ENCODE data around the gene CREB5.
"Not testable (repeated sequence)": the region's sequence is repeated elsewhere in the genome, so short reads cannot be mapped to it uniquely, and the experiment has no call there.

Gene CREB5

GRCh38 chr7:28389504-28390395 is 22.6 kb upstream of the CREB5 start:
- no peak overlapping the region for H3K4me3 Mint-ChIP-seq
- H3K9me3 Mint-ChIP-seq: no peaks in the 10 kb centered on the region
- no peak for DNase-seq (ENCODE audit: low spot score in 2 of 2)
- H3K36me3 Mint-ChIP-seq (ENCODE audit: insufficient read depth): no peaks in the 10 kb centered on the region
- peaks cover 82% of the 10 kb centered on the region for H3K27me3 Mint-ChIP-seq
- no peak for ATAC-seq (replicated peaks; ENCODE audit: extremely low read depth, poor library complexity, severe bottlenecking)
- H3K4me1 Mint-ChIP-seq: peaks cover 5% of the 10 kb centered on the region
- no peak overlapping the region for H3K27ac Mint-ChIP-seq (ENCODE audit: low read depth)

- H3K27me3 Mint-ChIP-seq: peaks cover 88% of the 10 kb centered on the region
- H3K27ac Mint-ChIP-seq (ENCODE audit: low read depth): no peak overlapping the region
- peaks cover 5% of the 10 kb centered on the region for H3K4me1 Mint-ChIP-seq
- ATAC-seq (replicated peaks; ENCODE audit: extremely low read depth, poor library complexity, severe bottlenecking) (no peak), DNase-seq (ENCODE audit: low spot score in 2 of 2) (no peak)
- H3K4me3 Mint-ChIP-seq: no peak overlapping the region
- H3K36me3 Mint-ChIP-seq (ENCODE audit: insufficient read depth): no peaks in the 10 kb centered on the region
- no peaks in the 10 kb centered on the region for H3K9me3 Mint-ChIP-seq
Observed at GRCh38 chr7:28390426-28390825, 21.9 kb upstream of the CREB5 start.

- H3K4me1 Mint-ChIP-seq: peaks cover 5% of the 10 kb centered on the region
- ATAC-seq (replicated peaks; ENCODE audit: extremely low read depth, poor library complexity, severe bottlenecking) (no peak), DNase-seq (ENCODE audit: low spot score in 2 of 2) (no peak)
- H3K9me3 Mint-ChIP-seq: no peaks in the 10 kb centered on the region
- no peak overlapping the region for H3K4me3 Mint-ChIP-seq
- peaks cover 74% of the 10 kb centered on the region for H3K27me3 Mint-ChIP-seq
- H3K36me3 Mint-ChIP-seq (ENCODE audit: insufficient read depth): no peaks in the 10 kb centered on the region
- no peak overlapping the region for H3K27ac Mint-ChIP-seq (ENCODE audit: low read depth)
Observed at GRCh38 chr7:28392289-28392688, 20.0 kb upstream of the CREB5 start.

DNA sequence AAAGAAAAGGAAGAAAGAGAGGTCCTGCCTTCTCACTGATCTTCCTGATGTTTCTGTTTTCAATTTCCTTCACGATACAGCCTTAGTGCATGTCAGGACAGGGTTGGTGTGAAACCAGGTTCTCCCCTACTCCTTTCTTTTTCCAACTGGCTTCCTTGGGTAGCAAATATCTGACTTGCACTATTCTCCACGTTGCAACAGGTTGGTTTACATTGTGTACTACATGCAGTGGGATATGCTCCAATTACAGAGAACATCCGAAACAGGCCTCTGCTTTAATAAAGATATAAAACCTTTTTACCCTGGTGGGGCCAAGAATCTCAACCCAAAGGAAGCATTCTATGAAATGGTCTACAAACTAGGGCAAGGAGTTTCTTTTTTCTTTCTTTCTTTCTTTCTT is 16.9 kb upstream of the CREB5 start:
- no peak for ATAC-seq (replicated peaks; ENCODE audit: extremely low read depth, poor library complexity, severe bottlenecking)
- Mint-ChIP-seq H3K4me1 (no peaks in the 10 kb centered on the region), H3K4me3 (no peak overlapping the region)

GRCh38 chr7:28395831-28396230 is 16.5 kb upstream of the CREB5 start:
- H3K4me3 Mint-ChIP-seq: no peak overlapping the region
- ATAC-seq (replicated peaks; ENCODE audit: extremely low read depth, poor library complexity, severe bottlenecking): no peak
- no peak overlapping the region for H3K27ac Mint-ChIP-seq (ENCODE audit: low read depth)
- no peaks in the 10 kb centered on the region for H3K9me3 Mint-ChIP-seq
- H3K27me3 Mint-ChIP-seq: peaks cover 68% of the 10 kb centered on the region
- no peak for DNase-seq (ENCODE audit: low spot score in 2 of 2)
- H3K36me3 Mint-ChIP-seq (ENCODE audit: insufficient read depth): no peaks in the 10 kb centered on the region
- H3K4me1 Mint-ChIP-seq: no peaks in the 10 kb centered on the region

More for the DNA sequence above, 16.9 kb upstream of the CREB5 start:
- no peak for DNase-seq (ENCODE audit: low spot score in 2 of 2)
- Mint-ChIP-seq H3K27ac (ENCODE audit: low read depth) (no peak overlapping the region), H3K9me3 (no peaks in the 10 kb centered on the region), H3K27me3 (peaks cover 68% of the 10 kb centered on the region), H3K36me3 (ENCODE audit: insufficient read depth) (no peaks in the 10 kb centered on the region)

DNA sequence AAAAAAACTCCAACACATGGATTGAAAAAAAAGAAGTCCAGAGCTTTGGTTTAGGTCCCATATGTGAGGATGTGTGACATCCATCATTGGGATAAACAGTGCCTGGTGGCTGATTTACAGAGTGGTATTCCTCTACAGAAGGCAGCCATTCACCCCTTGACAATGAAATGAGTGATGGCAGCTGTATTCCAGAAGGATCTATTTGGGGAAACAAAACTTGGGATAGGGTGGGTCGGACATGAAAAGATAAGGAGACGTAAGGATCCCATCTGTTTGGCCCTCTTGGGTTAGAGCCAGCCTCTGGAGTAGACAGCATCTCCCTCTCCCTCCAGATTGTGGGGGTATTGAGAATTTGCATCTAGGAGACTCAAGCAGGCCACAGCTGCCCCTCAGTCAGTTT is 15.2 kb upstream of the CREB5 start:
- no peaks in the 10 kb centered on the region for H3K4me1 Mint-ChIP-seq
- peaks cover 56% of the 10 kb centered on the region for H3K27me3 Mint-ChIP-seq
- no peak for ATAC-seq (replicated peaks; ENCODE audit: extremely low read depth, poor library complexity, severe bottlenecking)
- no peak for DNase-seq (ENCODE audit: low spot score in 2 of 2)
- H3K36me3 Mint-ChIP-seq (ENCODE audit: insufficient read depth): no peaks in the 10 kb centered on the region
- no peak overlapping the region for H3K27ac Mint-ChIP-seq (ENCODE audit: low read depth)
- no peaks in the 10 kb centered on the region for H3K9me3 Mint-ChIP-seq
- H3K4me3 Mint-ChIP-seq: no peak overlapping the region

GRCh38 chr7:28400838-28401360 is 11.4 kb upstream of the CREB5 start:
- ATAC-seq (replicated peaks; ENCODE audit: extremely low read depth, poor library complexity, severe bottlenecking) (no peak), DNase-seq (ENCODE audit: low spot score in 2 of 2) (no peak)
- Mint-ChIP-seq H3K4me1 (no peaks in the 10 kb centered on the region), H3K4me3 (no peak overlapping the region), H3K36me3 (ENCODE audit: insufficient read depth) (no peaks in the 10 kb centered on the region), H3K27ac (ENCODE audit: low read depth) (no peak overlapping the region), H3K9me3 (no peaks in the 10 kb centered on the region), H3K27me3 (peaks cover 33% of the 10 kb centered on the region)

- H3K27me3 Mint-ChIP-seq: peaks cover 40% of the 10 kb centered on the region
- not testable (repeated sequence) for H3K9me3 Mint-ChIP-seq; H3K4me3 Mint-ChIP-seq; H3K36me3 Mint-ChIP-seq (ENCODE audit: insufficient read depth); H3K4me1 Mint-ChIP-seq; ATAC-seq (replicated peaks; ENCODE audit: extremely low read depth, poor library complexity, severe bottlenecking); DNase-seq (ENCODE audit: low spot score in 2 of 2); H3K27ac Mint-ChIP-seq (ENCODE audit: low read depth)
Observed at GRCh38 chr7:28401567-28401966, 10.8 kb upstream of the CREB5 start.

- no peak for DNase-seq (ENCODE audit: low spot score in 2 of 2)
- no peak for ATAC-seq (replicated peaks; ENCODE audit: extremely low read depth, poor library complexity, severe bottlenecking)
- Mint-ChIP-seq H3K4me1 (peaks cover 20% of the 10 kb centered on the region), H3K27me3 (peaks cover 58% of the 10 kb centered on the region), H3K36me3 (ENCODE audit: insufficient read depth) (peaks cover 2% of the 10 kb centered on the region), H3K27ac (ENCODE audit: low read depth) (no peak overlapping the region), H3K9me3 (no peaks in the 10 kb centered on the region), H3K4me3 (no peak overlapping the region)
Observed at GRCh38 chr7:28405662-28406061, 6.7 kb upstream of the CREB5 start.

DNA sequence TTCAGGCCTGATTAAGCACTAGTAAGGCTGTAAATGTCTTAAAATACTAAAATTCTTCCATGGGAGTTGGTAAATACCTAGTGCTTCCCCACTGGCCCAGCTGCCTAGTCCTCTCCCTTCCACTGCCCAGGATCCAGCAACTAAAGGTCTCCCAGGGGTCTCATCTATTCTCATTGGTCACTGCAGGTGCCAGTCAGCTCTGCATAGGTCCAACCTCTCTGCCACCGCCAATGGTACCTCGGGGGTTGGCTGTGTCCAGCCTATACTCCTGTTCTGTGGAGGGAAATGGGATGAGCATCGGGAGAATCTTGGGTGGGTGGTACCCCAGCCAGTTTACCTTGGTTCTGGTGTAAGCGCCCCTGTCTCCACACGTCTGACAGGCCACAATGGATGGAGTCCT is 6.1 kb upstream of the CREB5 start:
- DNase-seq (ENCODE audit: low spot score in 2 of 2) (no peak), ATAC-seq (replicated peaks; ENCODE audit: extremely low read depth, poor library complexity, severe bottlenecking) (no peak)
- no peak overlapping the region for H3K4me3 Mint-ChIP-seq
- H3K36me3 Mint-ChIP-seq (ENCODE audit: insufficient read depth): peaks cover 2% of the 10 kb centered on the region
- no peaks in the 10 kb centered on the region for H3K9me3 Mint-ChIP-seq
- H3K4me1 Mint-ChIP-seq: peaks cover 26% of the 10 kb centered on the region
- no peak overlapping the region for H3K27ac Mint-ChIP-seq (ENCODE audit: low read depth)
- H3K27me3 Mint-ChIP-seq: peaks cover 61% of the 10 kb centered on the region

DNA sequence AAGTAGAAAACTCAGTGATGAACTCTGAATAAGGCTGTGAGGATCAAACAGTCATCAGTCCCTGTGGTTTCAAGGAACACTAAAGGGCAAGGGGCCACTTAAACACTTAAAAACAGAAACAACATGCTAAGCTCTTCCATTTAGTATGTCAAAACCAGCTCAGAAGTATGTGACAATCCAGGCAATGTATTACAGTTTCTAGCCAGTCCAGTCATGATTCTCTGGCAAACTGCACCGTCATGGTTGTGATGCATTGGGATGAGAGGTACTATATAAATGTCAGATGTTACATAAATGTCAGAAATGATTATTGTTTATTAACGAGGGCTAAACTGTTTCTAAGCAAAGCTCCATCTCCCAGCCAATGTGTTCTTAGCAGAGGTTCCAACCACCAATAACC is 4.7 kb upstream of the CREB5 start:
- peaks cover 76% of the 10 kb centered on the region for H3K27me3 Mint-ChIP-seq
- H3K27ac Mint-ChIP-seq (ENCODE audit: low read depth): no peak overlapping the region
- peaks cover 31% of the 10 kb centered on the region for H3K4me1 Mint-ChIP-seq
- peaks cover 2% of the 10 kb centered on the region for H3K36me3 Mint-ChIP-seq (ENCODE audit: insufficient read depth)
- no peak overlapping the region for H3K4me3 Mint-ChIP-seq
- no peak for ATAC-seq (replicated peaks; ENCODE audit: extremely low read depth, poor library complexity, severe bottlenecking)
- no peak for DNase-seq (ENCODE audit: low spot score in 2 of 2)
- H3K9me3 Mint-ChIP-seq: no peaks in the 10 kb centered on the region

DNA sequence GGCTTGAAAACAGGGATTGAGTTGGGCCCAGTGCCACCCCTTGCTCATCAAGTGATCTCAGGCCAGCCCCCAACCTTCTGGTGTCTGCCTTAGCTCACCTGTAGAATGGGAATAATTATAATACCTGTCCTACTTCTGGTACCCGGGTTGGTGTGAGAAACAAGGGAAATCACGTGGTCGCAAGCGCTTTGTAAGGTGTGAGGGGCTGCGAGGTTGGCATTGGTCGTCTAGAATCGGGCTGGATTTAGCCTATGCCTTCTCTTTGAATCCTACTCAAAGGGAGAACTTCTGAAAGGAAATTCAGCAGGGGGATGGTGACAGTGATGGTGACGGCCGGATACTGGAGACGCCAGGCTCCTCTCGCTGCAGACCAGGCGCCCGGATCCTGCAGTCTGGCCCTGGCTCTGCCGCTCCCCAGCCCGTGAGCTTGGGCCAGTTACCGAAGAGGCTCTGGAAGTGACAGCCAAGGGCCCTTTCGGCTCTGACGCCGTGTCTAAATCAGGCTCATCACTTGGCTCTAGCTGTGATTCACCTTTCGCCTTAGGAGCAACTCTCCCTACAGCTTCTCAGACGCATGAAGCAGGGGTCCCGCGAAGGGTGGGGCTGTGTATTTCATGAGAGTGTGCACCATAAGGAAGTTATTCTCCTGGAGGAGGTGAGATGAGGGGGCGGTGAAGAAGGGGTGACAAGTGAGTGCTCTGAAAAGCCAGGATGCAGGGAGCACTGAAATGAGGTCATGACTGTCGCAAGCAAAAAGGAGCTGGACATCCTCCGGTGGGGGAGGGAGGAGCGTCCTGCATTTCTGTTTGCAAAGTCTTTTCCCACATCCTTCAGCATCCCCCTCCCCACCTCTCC is 4.0 kb upstream of the CREB5 start:
- H3K27ac Mint-ChIP-seq (ENCODE audit: low read depth): no peak overlapping the region
- peaks cover 31% of the 10 kb centered on the region for H3K4me1 Mint-ChIP-seq
- peaks cover 82% of the 10 kb centered on the region for H3K27me3 Mint-ChIP-seq
- H3K9me3 Mint-ChIP-seq: no peaks in the 10 kb centered on the region
- peaks cover 2% of the 10 kb centered on the region for H3K36me3 Mint-ChIP-seq (ENCODE audit: insufficient read depth)
- H3K4me3 Mint-ChIP-seq: peak overlapping the region; percentile 82
- DNase-seq (ENCODE audit: low spot score in 2 of 2): no peak
- ATAC-seq (replicated peaks; ENCODE audit: extremely low read depth, poor library complexity, severe bottlenecking): no peak

All from central memory CD8-positive, alpha-beta T cell (primary cell).